HL-60 (cell line): ENCODE measurements around the gene TMEM245.

ENCODE experiments used
- CTCF ChIP-seq: IDR thresholded peaks from one replicate; pipeline ENCODE4 v1.5.1; 2011; ENCODE audit warnings: low read length, control low read depth, inconsistent platforms; ENCODE audit not compliant: insufficient read depth
- POLR2AphosphoS5 ChIP-seq: IDR thresholded peaks from 2 replicates; pipeline ENCODE4 v1.6.1; 2012; ENCODE audit warnings: low read depth

- no peak for TF ChIP-seq CTCF
- no peak for TF ChIP-seq POLR2AphosphoS5
These were observed 82.7 kb downstream of the TMEM245 start for GRCh38 chr9:109036744-109037680.
